GM18526 (cell line): ENCODE measurements around the gene FAM184B.

ENCODE experiments used
- POLR2A ChIP-seq: IDR thresholded peaks from 3 replicates; pipeline ENCODE4 v1.6.1; 2011; ENCODE audit not compliant: insufficient read length; ENCODE audit errors: extremely low read depth

The FAM184B gene

GRCh38 chr4:17781300-17782287 lies at the start of gene FAM184B:
Gene FAM184B, minus strand, starts transcription at chr4:17781621. Its CDS starts 322 bp downstream, at chr4:17781299.
- no peak for TF ChIP-seq POLR2A

- TF ChIP-seq POLR2A, result no peak
Measured at GRCh38 chr4:17823871-17824669, 42.6 kb upstream of the FAM184B start.

DNA sequence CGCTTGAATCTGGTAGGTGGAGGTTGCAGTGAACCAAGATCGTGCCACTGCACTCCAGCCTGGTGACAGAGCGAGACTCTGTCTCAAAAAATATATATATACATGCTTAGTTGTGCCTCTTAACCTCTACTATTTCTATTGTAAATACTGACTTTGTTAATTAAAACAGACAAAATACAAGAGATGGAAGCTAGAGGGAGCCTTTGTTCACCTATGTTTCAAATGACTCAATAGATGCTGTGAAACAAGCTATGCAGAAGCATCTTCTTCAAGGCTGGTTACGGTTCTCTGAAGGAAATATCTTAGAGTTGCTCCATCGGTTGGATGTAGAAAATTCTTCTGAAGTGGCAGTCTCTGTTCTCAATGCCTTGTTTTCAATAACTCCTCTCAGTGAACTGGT lies 35.6 kb upstream of the FAM184B start:
- no peak for TF ChIP-seq POLR2A

GRCh38 chr4:17816142-17816541 lies 34.7 kb upstream of the FAM184B start:
- TF ChIP-seq POLR2A, result no peak

DNA sequence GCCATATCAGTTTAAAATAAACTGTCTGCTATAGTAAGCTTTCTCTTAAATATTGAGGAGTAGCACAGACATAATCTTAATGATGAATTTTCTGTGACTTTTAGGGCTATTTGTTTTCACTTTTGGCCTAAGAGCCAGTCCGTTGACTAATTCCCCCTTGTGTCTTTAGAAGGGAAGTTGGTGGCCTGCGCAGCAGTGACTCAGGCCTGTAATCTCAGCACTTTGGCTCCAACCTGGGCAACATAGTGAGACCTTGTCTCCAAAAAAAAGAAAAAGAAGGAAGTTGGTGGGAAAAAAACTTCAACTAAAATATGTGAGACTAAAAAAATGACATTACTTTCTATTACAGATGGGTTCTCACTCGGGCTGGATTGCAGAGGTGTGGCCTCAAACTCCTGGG lies 32.7 kb upstream of the FAM184B start:
- no peak for TF ChIP-seq POLR2A

DNA sequence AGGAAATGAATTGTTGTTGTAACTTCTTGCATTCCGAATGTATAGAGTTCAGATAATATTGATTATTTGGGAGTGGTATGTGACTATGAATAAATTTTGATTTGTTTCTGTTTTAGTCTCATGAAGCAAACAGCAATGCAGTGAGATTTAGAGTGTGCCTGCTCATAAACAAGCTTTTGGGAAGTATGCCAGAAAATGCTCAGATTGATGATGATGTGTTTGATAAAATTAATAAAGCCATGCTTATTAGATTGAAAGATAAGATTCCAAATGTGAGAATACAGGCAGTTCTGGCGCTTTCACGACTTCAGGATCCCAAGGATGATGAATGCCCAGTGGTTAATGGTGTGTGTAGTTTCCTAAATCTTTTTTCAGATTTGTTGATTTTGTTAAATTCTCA lies 31.4 kb upstream of the FAM184B start:
- TF ChIP-seq POLR2A, result no peak

- no peak for TF ChIP-seq POLR2A
Measured at GRCh38 chr4:17812125-17812524, 30.7 kb upstream of the FAM184B start.

GRCh38 chr4:17811078-17811603 lies 29.7 kb upstream of the FAM184B start:
- TF ChIP-seq POLR2A, result no peak

GRCh38 chr4:17810260-17811077 lies 29.0 kb upstream of the FAM184B start, which contains the start of the genes DCAF16 and NCAPG:
Gene DCAF16, minus strand, starts transcription at chr4:17810757. Its CDS starts 6,616 bp downstream, at chr4:17804141.
Gene NCAPG, plus strand, starts transcription at chr4:17810979. Its CDS starts 99 bp downstream, at chr4:17811078.
- peak; percentile 96 for TF ChIP-seq POLR2A

- TF ChIP-seq POLR2A, result no peak
Measured at GRCh38 chr4:17809667-17810066, 28.2 kb upstream of the FAM184B start.

DNA sequence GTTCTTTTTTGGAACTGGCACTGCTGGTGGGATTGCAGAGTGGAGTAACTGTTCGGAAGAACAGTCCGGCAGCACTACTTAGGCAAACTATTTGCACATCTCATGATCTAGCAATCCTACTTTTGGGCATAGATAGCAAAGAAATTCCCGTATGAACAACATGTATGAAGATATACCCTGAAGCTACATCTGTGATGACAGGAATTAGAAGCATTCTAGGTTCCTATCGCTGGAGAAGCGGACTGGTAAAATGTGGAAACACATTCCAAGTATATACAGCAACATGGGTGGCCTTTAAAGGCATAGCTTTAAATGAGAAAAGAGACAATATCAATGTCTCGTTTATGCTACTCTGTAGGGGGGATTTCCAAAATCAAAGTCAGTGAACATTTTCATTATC lies 26.0 kb upstream of the FAM184B start:
- TF ChIP-seq POLR2A, result no peak

DNA sequence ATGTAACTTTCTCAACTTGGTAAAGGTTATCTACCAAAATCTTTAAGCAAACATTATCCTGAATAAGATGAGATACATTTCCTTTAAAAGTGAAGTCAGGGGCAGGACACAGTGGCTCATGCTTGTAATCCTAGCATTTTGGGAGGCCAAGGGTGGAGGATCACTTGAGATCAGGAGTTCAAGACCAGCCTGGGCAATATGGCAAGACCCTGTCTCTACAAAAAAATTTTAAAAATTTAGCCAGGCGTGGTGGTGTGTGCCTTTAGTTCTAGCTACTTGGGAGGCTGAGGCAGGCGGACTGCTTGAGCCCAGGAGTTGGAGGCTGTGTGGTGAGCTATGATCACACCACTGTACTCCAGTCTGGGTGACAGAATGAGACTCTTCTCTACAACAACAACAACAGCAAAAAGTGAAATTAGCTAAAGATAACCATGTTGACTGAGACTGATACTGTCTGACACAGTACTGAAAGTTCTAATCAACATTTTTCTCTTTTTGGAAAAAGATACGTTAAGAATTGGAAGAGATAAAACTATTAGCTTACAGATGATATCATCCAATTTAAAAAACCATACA lies 24.2 kb upstream of the FAM184B start:
- no peak for TF ChIP-seq POLR2A

- TF ChIP-seq POLR2A, result no peak
Measured at GRCh38 chr4:17797808-17798207, 16.4 kb upstream of the FAM184B start.

DNA sequence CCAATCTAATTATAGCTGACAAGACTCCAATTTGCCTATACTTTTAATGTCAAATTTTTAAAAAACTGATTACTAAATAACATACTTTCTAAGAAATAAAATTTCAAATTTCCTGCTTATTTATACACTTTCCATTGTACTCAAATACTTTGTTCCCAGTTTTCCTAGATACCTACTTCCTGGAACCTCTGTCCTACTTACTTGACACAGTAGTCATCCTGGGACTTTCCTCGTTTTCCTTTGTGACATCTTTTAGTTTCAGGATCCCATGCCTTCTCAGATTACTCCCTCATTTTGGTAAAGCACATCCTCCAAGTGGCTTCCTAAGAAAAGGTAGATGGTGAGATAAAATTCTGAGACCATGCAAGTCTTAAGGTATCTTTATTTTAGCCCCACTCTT lies 13.3 kb upstream of the FAM184B start:
- no peak for TF ChIP-seq POLR2A
